IPS-NIHi11 (cell line): ENCODE results near the gene DDX52.

ENCODE experiments used
- DNase-seq: peaks from one replicate; pipeline ENCODE4 v3.0.0; 2012; ENCODE audit warnings: mixed read lengths, low spot score

Gene DDX52

DNA sequence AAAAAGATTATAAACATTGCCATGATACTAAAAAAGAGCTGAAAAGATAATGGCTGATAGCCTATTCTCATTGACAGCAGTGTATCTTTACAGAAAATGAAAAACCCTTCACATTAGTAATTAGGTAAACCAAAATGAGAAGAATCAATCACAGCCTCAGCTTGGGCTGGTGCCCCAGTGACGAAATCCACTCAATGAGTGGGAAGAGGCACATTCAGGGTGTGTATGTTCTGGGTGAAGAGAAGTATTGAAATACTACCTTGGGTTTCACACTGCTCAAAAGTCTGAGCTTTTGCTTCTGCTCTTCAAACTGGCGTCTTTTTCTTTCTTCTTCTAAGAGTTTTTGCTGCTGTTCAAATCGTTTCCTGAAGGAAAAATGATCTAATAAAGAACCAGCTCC, 58.2 kb downstream of the DDX52 start:
- DNase-seq = no peak

DNA sequence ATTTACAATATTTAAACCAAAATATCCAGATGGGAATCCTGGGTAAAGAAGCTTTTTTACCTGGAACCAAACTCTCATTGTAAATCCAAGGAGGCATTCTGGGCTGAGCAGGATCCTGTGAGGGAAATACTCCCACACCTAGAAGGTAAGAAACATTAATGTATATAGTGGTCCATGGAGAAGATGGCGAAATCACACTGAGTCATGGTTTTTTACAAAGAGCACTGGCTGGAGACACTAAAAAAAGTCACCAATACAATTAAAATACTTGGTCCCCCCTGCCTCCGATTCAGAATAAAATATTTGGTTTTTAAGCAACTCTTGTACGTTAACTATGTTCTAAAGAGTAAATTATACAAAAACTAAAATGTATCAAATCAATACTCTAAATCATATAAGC, 67.0 kb downstream of the DDX52 start:
- no peak for DNase-seq

- no peak for DNase-seq
Observed at GRCh38 chr17:37574427-37574826, 68.8 kb downstream of the DDX52 start.

GRCh38 chr17:37571674-37572073, 71.6 kb downstream of the DDX52 start:
- no peak for DNase-seq

DNA sequence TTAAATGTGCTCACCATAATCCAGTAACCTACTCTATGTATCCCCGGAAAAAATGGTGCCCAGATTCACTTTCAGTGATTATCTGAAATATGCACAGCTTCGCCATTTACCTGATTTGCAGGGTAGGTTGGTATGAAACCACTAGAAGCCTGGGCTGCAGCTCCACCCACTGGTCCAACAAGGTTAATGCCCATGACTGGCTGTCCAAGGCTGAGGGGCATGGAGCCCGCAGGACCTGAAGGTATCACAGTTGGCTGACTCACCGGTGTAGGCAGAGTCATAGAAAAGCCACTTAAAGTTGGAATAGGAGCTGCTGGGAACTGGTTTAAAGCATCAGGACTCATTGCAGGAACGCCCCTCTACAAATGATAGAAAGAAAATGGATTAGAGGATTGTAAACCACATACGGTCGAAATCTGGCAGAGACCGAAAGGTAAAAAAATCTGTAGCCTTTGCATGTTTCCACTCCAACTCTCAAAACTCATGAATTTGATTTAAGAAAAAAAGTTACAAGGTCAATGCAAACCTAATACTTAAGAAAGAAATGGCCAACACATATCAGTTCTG, 72.6 kb downstream of the DDX52 start:
- DNase-seq = peak; percentile 82

- no peak for DNase-seq
Observed at GRCh38 chr17:37568350-37569053, 74.7 kb downstream of the DDX52 start.

- no peak for DNase-seq
Observed at GRCh38 chr17:37567538-37567937, 75.7 kb downstream of the DDX52 start.

- DNase-seq = no peak
Observed at GRCh38 chr17:37567137-37567536, 76.1 kb downstream of the DDX52 start.

GRCh38 chr17:37564252-37564651, 79.0 kb downstream of the DDX52 start:
- no peak for DNase-seq

DNA sequence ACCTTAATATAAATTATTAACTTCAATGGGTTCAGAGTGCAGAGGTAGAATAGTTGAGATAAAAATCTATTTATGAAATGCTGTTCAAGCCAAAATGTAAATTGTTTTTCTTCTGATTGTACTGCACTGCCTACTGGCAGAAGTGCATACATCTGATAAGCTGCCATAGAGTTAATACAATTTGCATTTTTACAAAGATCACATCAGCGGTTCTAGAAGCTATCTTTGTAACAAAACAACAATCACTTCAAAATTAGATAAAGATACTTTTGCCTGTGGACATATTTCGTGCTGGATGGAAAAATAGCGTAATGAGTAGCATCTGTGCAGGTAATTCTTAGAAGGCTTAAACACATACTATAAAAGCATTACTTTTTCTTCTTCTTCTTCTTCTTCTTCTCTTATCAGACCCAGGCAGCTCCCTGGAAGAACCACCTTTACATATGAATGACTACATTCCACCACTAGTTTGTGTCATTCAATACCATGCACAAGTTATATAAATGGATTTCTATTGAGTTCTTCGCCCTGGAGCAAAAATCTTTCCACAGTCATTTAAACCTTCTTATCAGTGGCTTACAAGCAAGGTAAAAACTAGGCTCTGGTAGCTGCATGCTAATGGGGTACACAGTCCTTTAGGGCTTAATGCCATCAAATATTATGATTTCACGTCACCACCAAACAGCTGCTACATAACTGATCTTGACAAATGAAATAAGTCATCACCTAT, 81.1 kb downstream of the DDX52 start:
- DNase-seq = no peak
